Neutrophil (primary cell): Measurements from ENCODE around the gene ADAMTSL4.
A peak's percentile ranks its signal among the peaks of the same experiment; 100 is the strongest.

Experiments
- H3K27ac ChIP-seq: fragments of 200-600 bp; sonication (generic); 2 replicates; pipeline ENCODE4 v1.5.1; 2016; ENCODE audit warnings: mild to moderate bottlenecking, moderate library complexity
- H3K27me3 ChIP-seq: fragments of 200-600 bp; sonication (generic); 2 replicates; pipeline ENCODE4 v1.6.0; 2016; ENCODE audit warnings: mild to moderate bottlenecking
- H3K36me3 ChIP-seq: fragments of 200-600 bp; sonication (generic); 2 replicates; pipeline ENCODE4 v1.5.1; 2017
- H3K4me1 ChIP-seq, 2 experiments: fragments of 200-600 bp in 1 of 2; sonication (generic) in 1 of 2; 1 replicate in 1 of 2; 2 replicates in 1 of 2; pipeline versions ENCODE4 v1.5.1 to v1.6.1; 2013 to 2016; ENCODE audit warnings: low read depth in 1 of 2, low read length in 1 of 2, mild to moderate bottlenecking in 1 of 2, moderate library complexity in 1 of 2; ENCODE audit not compliant: control insufficient read depth in 1 of 2, insufficient read depth in 1 of 2
- H3K4me3 ChIP-seq, 2 experiments: fragments of 200-600 bp in 1 of 2; sonication (generic) in 1 of 2; 1 replicate in 1 of 2; 2 replicates in 1 of 2; pipeline ENCODE4 v1.5.1; 2013 to 2016; ENCODE audit warnings: low read depth in 1 of 2, low read length in 1 of 2, mild to moderate bottlenecking in 1 of 2, moderate library complexity in 1 of 2
- H3K9me3 ChIP-seq: fragments of 200-600 bp; sonication (generic); 2 replicates; pipeline ENCODE4 v1.5.1; 2016
- TF ChIP-seq, protein P1 (sequence below): fragments of 200-600 bp; sonication (generic); IDR thresholded peaks from 2 replicates; pipeline ENCODE4 v1.5.1; 2016; ENCODE audit warnings: antibody characterized with exemption

ADAMTSL4 gene

DNA sequence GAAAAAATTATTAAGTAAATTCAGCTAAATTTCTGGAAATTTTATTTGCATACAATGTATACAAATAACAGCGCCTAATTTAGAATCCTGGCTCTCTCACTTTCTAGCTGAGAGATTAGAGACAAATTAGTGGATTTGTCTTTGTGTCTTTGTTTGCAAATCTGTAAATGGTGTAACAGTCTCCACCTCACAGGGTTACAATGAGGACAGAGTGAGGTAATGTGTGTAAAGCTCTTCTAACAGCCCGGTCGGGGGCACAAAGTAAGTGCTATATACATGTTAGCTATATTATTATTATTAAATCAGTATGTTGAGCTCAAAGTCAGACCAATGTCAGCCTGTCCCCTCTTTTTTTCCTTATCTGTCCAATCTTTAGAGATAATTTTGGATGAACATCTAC, 5.0 kb upstream of the ADAMTSL4 start:
- Histone ChIP-seq H3K27me3 (peaks cover 51% of the 10 kb centered on the region), H3K4me3 (no peak overlapping the region), H3K4me1 (peaks cover 5 to 7% of the 10 kb centered on the region in 2 experiments), H3K27ac (no peak overlapping the region), H3K9me3 (no peaks in the 10 kb centered on the region), H3K36me3 (no peaks in the 10 kb centered on the region)
- TF ChIP-seq, protein P1, sequence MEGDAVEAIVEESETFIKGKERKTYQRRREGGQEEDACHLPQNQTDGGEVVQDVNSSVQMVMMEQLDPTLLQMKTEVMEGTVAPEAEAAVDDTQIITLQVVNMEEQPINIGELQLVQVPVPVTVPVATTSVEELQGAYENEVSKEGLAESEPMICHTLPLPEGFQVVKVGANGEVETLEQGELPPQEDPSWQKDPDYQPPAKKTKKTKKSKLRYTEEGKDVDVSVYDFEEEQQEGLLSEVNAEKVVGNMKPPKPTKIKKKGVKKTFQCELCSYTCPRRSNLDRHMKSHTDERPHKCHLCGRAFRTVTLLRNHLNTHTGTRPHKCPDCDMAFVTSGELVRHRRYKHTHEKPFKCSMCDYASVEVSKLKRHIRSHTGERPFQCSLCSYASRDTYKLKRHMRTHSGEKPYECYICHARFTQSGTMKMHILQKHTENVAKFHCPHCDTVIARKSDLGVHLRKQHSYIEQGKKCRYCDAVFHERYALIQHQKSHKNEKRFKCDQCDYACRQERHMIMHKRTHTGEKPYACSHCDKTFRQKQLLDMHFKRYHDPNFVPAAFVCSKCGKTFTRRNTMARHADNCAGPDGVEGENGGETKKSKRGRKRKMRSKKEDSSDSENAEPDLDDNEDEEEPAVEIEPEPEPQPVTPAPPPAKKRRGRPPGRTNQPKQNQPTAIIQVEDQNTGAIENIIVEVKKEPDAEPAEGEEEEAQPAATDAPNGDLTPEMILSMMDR: no peak

DNA sequence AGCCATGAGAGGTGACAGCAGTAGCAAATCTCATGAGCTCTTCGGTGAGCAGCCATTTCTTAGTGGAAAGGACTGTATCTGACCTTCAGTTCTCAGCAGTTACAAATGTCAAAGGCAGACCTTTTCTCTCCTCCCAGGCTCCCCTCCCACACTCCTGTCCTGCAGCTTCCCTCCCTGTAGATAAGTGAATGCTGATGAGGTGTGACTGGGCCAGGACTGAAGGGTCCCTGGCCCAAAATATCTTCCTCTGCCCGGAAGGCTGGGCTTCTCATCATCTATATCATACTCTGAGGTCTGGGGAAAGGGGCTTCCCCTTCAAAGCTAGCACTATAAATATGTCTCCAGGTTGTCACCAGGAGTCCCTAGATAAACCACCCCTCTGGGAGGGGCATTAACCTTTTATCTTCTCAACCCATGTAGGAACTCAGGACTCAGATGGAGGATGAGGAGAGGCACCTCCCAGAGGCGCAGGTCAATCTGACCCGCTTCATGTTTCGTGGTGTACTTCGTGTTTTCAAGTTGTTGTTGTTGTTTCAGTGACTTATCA, 3.6 kb upstream of the ADAMTSL4 start:
- H3K36me3 ChIP-seq: no peaks in the 10 kb centered on the region
- no peak overlapping the region for H3K4me3 ChIP-seq
- peaks cover 17 to 20% of the 10 kb centered on the region in 2 experiments for H3K4me1 ChIP-seq
- H3K27ac ChIP-seq: no peak overlapping the region
- TF ChIP-seq, protein P1: no peak
- H3K9me3 ChIP-seq: no peaks in the 10 kb centered on the region
- peaks cover 64% of the 10 kb centered on the region for H3K27me3 ChIP-seq

DNA sequence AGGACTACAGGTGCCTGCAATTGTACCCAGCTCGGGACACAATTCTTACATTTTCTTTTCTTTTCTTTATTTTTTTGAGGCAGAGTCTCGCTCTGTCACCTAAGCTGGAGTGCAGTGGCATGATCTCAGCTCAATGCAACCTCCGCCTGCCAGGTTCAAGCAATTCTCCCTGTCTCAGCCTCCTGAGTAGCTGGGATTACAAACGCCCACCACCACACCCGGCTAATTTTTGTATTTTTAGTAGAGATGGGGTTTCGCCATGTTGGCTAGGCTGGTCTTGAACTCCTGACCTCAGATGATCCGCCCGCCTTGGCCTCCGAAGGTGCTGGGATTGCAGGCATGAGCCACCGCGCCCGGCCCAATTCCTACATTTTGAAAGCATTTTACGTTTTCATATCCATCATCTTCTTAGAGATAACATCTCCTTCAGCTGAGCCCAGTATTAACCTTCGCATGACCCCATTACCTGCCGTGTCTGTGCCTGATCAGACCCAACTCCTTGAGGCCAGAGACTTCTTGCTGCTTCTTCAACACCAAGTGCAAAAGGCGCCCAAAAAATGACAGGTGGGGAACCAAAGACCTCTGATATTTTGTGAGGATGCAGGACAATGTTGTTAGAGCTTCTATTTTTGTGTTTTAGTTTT, 2.8 kb upstream of the ADAMTSL4 start:
- TF ChIP-seq, protein P1: no peak
- Histone ChIP-seq H3K4me1 (peaks cover 25 to 29% of the 10 kb centered on the region in 2 experiments), H3K27me3 (peaks cover 66% of the 10 kb centered on the region)

DNA sequence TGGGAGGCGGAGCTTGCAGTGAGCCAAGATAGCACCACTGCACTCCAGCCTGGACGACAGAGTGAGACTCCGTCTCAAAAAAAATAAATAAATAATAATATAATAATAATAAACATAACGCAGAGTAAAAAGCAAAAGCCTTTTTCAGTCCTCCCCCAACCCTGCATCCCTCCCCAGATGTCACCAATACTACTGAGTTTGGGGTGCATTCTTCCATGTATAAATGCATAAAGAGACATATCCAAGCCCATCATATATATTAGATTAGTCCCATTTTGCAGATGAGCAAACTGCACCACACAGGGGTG, 930 bp upstream of the ADAMTSL4 start:
- TF ChIP-seq, protein P1: no peak
- Histone ChIP-seq H3K27ac (peak overlapping the region; percentile 64), H3K36me3 (no peaks in the 10 kb centered on the region), H3K9me3 (no peaks in the 10 kb centered on the region), H3K27me3 (peaks cover 66% of the 10 kb centered on the region), H3K4me1 (peaks cover 44 to 47% of the 10 kb centered on the region in 2 experiments), H3K4me3 (peak overlapping the region; percentile 68 to 77)

More for the DNA sequence above, 2.8 kb upstream of the ADAMTSL4 start:
- no peaks in the 10 kb centered on the region for H3K9me3 ChIP-seq
- H3K27ac ChIP-seq: no peak overlapping the region
- H3K36me3 ChIP-seq: no peaks in the 10 kb centered on the region
- no peak overlapping the region for H3K4me3 ChIP-seq

DNA sequence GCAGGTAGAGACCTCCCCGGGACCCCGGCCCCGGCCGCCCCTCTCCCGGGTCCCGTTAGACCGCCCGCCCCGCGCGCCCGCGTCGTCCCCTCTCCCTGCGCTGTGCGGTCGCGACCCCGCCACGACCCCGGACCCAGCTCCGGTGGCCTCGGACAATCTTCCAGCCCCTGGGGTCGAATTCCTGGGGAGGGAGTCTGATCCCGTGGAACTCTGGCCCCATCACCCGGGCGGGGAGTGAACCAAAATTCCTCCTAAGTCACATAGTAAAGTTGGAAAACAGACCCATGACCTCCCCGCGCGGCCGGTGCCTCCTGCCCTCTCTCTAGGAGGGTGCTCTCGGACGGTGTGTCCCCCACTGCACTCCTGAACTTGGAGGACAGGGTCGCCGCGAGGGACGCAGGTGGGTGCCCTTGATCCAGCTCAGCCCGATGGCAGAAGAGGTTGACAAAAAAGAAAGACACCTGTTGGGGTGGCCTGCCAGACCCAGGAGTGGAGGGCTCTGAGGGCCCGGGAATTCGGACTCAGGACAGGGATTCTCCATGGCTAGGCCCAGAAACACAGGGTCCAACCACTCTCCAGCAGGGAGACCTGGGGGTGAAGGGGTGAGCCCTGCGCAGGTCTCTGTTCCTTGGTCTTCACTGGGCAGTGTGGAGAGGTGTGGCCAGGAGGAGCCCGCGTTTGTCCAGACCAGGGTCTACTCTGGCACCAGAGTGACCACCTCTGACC, 451 bp downstream of the ADAMTSL4 start:
- TF ChIP-seq, protein P1: no peak
- H3K4me3 ChIP-seq: peak overlapping the region; percentile 68 to 77
- peak overlapping the region; percentile 90 for H3K27ac ChIP-seq
- peaks cover 54% of the 10 kb centered on the region for H3K27me3 ChIP-seq
- peaks cover 8% of the 10 kb centered on the region for H3K36me3 ChIP-seq
- H3K4me1 ChIP-seq: peaks cover 57 to 60% of the 10 kb centered on the region in 2 experiments
- H3K9me3 ChIP-seq: no peaks in the 10 kb centered on the region
